HG03469 (cell line): Measurements from ENCODE around the gene ERBB3.

Experiments
- ATAC-seq: cut with Tn5 transposase; IDR thresholded peaks from one replicate; pipeline ENCODE4 v1.9.1; 2021; ENCODE audit warnings: mild to moderate bottlenecking, moderate library complexity, moderate number of reproducible peaks; ENCODE audit not compliant: unreplicated experiment

The ERBB3 gene

DNA sequence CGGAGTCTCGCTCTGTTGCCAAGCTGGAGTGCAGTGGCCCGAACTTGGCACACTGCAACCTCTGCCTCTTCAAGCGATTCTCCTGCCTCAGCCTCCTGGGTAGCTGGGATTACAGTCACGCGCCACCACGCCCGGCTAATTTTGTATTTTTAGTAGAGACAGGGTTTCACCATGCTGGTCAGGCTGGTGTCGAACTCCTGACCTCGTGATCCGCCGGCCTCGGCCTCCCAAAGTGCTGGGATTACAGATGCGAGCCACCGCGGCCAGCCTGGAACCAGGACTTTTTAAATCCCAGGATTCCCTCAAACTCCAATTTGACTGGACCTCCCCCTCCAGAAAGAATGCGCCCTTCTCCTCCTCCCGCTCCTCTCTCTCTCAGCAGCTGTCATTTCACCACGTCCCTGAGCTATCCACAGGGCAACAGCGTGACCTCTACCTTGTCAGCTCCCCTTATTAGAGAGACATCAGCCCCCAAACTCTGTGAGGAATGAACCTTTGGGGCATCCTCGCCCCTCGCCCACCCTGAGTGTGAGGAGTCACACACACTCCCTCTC lies 50.1 kb downstream of the ERBB3 start:
- ATAC-seq: no peak

DNA sequence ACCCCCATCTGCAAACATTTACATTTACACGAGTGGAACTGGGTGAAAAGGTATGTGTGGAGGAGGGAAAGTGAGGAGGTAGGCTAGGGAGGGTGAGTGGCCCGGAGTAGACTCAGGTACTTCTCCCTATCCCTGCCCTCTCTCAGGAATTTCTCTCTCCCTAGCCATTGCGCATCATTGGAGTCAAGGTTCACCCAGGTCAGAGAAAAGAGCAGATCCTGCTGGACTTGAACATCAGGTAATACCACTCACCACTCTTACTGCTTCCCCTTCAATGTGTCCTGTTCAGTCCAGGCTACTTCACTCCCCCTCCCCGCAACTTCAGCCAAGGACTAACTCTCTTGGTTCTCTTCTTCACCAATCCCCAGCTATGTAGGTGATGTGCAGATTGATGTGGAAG lies 50.9 kb downstream of the ERBB3 start:
- no peak for ATAC-seq

- no peak for ATAC-seq
These were observed 54.9 kb downstream of the ERBB3 start for GRCh38 chr12:56134897-56135296.

- ATAC-seq: no peak
These were observed 58.0 kb downstream of the ERBB3 start for GRCh38 chr12:56137853-56138571.

DNA sequence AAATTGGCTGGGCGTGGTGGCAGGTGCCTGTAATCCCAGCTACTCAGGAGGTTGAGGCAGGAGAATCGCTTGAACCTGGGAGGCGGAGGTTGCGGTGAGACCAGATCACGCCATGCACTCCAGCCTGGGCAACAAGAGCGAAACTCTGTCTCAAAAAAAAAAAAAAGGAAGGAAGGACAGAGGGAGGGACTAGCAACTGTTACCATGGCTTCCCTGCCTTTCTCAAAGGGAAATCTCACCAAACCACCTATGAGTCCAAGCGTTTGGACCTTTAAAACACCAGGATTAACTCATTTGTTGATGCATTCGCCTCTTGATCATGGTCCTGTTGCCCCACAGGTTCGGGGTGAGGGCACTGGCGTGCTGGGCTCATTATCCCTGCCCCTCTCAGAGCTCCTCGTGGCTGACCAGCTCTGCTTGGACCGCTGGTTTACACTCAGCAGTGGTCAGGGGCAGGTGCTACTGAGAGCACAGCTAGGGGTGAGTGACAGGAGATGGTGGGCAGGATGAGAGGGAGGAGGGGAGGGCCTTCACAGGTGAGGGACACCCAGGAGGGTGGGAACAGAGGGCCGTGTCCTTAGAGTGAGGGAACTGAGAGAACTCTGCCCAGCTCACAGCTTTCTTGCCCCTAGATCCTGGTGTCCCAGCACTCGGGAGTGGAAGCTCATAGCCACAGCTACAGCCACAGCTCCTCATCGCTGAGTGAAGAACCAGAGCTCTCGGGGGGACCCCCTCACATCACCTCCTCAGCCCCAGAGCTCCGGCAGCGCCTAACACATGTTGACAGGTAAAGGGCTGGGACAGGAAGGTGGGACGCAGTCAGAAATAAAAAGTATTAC lies 62.2 kb downstream of the ERBB3 start:
- no peak for ATAC-seq

GRCh38 chr12:56143217-56143616 lies 63.3 kb downstream of the ERBB3 start:
- no peak for ATAC-seq

- ATAC-seq: no peak
These were observed 63.9 kb downstream of the ERBB3 start for GRCh38 chr12:56143870-56144269.

DNA sequence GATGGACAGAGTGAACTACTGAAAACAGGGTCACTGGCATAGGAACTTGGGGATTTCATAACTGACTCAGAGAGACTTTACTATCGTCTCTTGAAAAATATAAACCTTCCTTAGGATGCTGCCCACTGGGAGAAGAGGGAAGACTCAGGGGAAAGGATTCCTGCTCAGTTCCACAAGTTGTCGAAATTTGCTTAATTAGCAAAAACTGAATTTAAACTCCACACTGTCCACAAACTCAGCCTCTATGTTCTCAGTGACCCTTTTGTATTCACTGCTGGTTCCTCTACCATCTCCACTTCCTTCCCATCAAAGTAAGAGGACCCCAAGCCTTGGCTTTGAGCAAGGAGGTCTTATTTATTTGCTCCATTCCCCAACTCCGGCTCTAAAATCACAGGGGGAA lies 65.3 kb downstream of the ERBB3 start:
- ATAC-seq: no peak

DNA sequence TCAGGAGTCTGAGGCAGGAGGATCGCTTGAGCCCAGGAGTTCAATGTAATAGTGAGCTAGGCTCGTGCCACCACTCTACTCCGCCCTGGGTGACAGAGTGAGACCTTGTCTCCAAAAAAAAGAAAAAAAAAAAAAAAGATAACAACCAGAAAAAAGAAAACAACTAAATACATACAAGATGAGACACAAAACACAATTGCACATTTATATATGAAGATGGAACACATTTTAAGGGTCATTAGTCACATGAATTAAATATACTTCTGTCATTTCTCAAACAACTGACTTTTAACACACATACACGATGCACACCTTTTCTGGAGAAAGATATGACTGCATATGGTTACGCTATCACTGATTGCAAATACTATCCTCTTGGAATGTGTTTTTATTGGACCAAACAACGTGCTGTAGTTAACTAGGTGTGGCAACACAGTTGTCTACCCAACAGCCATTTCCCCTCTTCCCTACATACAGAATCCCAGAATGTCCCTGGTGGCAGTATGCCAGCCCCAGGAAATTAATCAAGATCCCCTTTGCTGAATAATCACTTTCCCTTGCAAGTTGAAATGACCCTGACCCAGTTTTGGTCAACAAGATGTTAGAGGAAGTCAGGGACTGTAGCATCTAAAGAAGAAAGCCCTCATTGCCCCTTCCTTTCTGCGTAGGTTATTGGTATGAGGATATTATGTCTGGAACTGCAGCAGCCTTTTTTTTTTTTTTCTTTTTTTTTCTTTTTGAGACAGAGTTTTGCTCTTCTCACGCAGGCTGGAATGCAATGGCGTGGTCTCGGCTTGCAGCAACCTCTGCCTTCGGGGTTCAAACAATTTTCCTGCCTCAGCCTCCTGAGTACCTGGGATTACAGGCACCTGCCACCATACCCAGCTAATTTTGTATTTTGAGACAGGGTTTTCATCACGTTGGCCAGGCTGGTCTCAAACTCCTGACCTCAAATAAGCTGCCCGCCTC lies 66.8 kb downstream of the ERBB3 start:
- no peak for ATAC-seq

DNA sequence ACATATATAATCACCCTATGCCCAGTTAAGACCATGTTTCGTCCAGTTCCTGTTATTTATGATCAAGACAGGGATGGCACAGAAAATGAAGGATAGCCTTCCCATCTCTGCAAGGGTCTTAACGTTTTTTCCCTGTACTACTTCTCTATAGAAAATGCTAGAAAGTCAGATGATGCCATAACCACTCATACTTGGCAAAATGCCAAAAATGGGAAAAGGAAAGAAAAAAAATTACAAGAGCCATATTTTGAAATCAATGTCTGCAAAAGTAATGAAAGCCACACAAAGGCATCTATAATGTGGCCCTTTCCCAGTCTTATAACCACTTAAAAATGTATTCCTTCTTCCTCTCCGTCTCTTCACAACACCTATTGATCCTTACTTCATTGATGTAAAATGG lies 70.6 kb downstream of the ERBB3 start:
- ATAC-seq: no peak

DNA sequence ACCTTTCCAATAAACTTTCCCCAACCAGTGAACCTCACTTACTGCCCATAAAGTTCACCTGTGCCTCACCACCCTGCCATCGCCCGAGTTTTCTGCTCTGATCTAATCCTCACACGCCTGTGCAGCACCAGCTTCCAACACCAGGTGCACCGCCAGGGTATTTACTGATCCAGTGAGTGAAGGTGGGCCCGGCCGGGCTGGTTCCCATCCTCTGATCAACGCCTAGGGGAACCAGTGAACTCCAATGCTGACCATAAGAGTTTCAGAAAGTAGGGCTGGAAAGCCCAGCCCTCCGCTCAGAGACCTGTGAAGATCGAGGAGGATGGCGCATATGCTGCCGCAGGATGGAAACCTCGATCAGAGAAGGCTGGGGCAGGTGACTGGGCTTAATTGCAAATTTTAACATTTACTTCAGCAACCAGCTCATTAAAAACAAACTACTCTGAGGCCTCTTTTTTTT lies 71.7 kb downstream of the ERBB3 start:
- ATAC-seq: no peak

GRCh38 chr12:56152132-56152755 lies 72.3 kb downstream of the ERBB3 start, which contains the start of gene MYL6B:
TSS of gene MYL6B (plus strand) at chr12:56152587. CDS start at chr12:56153919, 1,332 bp downstream.
- peak; percentile 73 for ATAC-seq
